ENCODE results near the gene LYRM1. TPM values are rescaled to one million over a fixed set of nuclear protein-coding genes. Genes with fewer than 3 reads are reported as not detected.
"Not testable (repeated sequence)": the region's sequence is repeated elsewhere in the genome, so short reads cannot be mapped to it uniquely, and the experiment has no call there.

The LYRM1 gene
- total and polyA plus RNA-seq, 2 donors (not counting 1 experiment from before 2014, with no cell fraction given): 54.9 to 131 TPM

- no peaks in the 10 kb centered on the region for H3K27me3 ChIP-seq (ENCODE audit: control insufficient read depth, insufficient read depth, low read length)
- no peaks in the 10 kb centered on the region for H4K20me1 ChIP-seq (ENCODE audit: control insufficient read depth, extremely low read depth, insufficient read depth, low read length)
- TF ChIP-seq EZH2 (IDR thresholded peaks at IDR 0.05; ENCODE audit: low read length, missing control alignments): no peak
- TF ChIP-seq CTCF (conservative IDR thresholded peaks at IDR 0.05 in 1 of 2, IDR thresholded peaks at IDR 0.05 in 1 of 2; ENCODE audit: low read depth in 1 of 2, low read length in 2 of 2): no peak
- no peaks in the 10 kb centered on the region for H3K9me3 ChIP-seq (ENCODE audit: control insufficient read depth, insufficient read depth, low read depth, low read length)
- H3K27ac ChIP-seq (ENCODE audit: insufficient read depth, low read length): no peak overlapping the region
- peaks cover under 1% of the 10 kb centered on the region for H3K4me1 ChIP-seq (ENCODE audit: control insufficient read depth, extremely low read depth, insufficient read depth, low read length)
- H3K79me2 ChIP-seq (ENCODE audit: control insufficient read depth, insufficient read depth, low read length): peaks cover 35% of the 10 kb centered on the region
- H3K4me3 ChIP-seq (replicated peaks in 1 of 4; ENCODE audit: control extremely low read depth in 1 of 4, insufficient read depth in 1 of 4, low read depth in 3 of 4, low read length in 4 of 4): no peak overlapping the region
- H3K36me3 ChIP-seq (ENCODE audit: control insufficient read depth, insufficient read depth, low read length): peaks cover 17% of the 10 kb centered on the region
- no peak overlapping the region for H3K4me2 ChIP-seq (ENCODE audit: extremely low read depth, insufficient read depth, low read length)
- no peak for DNase-seq (ENCODE audit: low read depth in 2 of 2)
- H3K9ac ChIP-seq (ENCODE audit: insufficient read depth, low read length): no peak overlapping the region
- H2AFZ ChIP-seq (ENCODE audit: low read length): no peak overlapping the region
These were observed 40.2 kb upstream of the LYRM1 start for GRCh38 chr16:20860361-20860760.

GRCh38 chr16:20860995-20861394 lies 39.6 kb upstream of the LYRM1 start:
- H3K9ac ChIP-seq (ENCODE audit: insufficient read depth, low read length); H3K4me1 ChIP-seq (ENCODE audit: control insufficient read depth, extremely low read depth, insufficient read depth, low read length); H4K20me1 ChIP-seq (ENCODE audit: control insufficient read depth, extremely low read depth, insufficient read depth, low read length); H3K27ac ChIP-seq (ENCODE audit: insufficient read depth, low read length); H3K9me3 ChIP-seq (ENCODE audit: control insufficient read depth, insufficient read depth, low read depth, low read length); H3K4me3 ChIP-seq (replicated peaks in 1 of 4; ENCODE audit: control extremely low read depth in 1 of 4, insufficient read depth in 1 of 4, low read depth in 3 of 4, low read length in 4 of 4); H3K4me2 ChIP-seq (ENCODE audit: extremely low read depth, insufficient read depth, low read length); DNase-seq (ENCODE audit: low read depth in 2 of 2); H2AFZ ChIP-seq (ENCODE audit: low read length); H3K27me3 ChIP-seq (ENCODE audit: control insufficient read depth, insufficient read depth, low read length): not testable (repeated sequence)
- H3K79me2 ChIP-seq (ENCODE audit: control insufficient read depth, insufficient read depth, low read length): peaks cover 41% of the 10 kb centered on the region
- H3K36me3 ChIP-seq (ENCODE audit: control insufficient read depth, insufficient read depth, low read length): peaks cover 15% of the 10 kb centered on the region

- no peaks in the 10 kb centered on the region for H3K9me3 ChIP-seq (ENCODE audit: control insufficient read depth, insufficient read depth, low read depth, low read length)
- H3K4me2 ChIP-seq (ENCODE audit: extremely low read depth, insufficient read depth, low read length): no peak overlapping the region
- H3K4me1 ChIP-seq (ENCODE audit: control insufficient read depth, extremely low read depth, insufficient read depth, low read length): peaks cover 17% of the 10 kb centered on the region
- H3K4me3 ChIP-seq (replicated peaks in 1 of 4; ENCODE audit: control extremely low read depth in 1 of 4, insufficient read depth in 1 of 4, low read depth in 3 of 4, low read length in 4 of 4): no peak overlapping the region
- H3K79me2 ChIP-seq (ENCODE audit: control insufficient read depth, insufficient read depth, low read length): peaks cover 55% of the 10 kb centered on the region
- no peak overlapping the region for H3K27ac ChIP-seq (ENCODE audit: insufficient read depth, low read length)
- H4K20me1 ChIP-seq (ENCODE audit: control insufficient read depth, extremely low read depth, insufficient read depth, low read length): no peaks in the 10 kb centered on the region
- H3K27me3 ChIP-seq (ENCODE audit: control insufficient read depth, insufficient read depth, low read length): no peaks in the 10 kb centered on the region
- TF ChIP-seq EZH2 (IDR thresholded peaks at IDR 0.05; ENCODE audit: low read length, missing control alignments) (no peak), CTCF (conservative IDR thresholded peaks at IDR 0.05 in 1 of 2, IDR thresholded peaks at IDR 0.05 in 1 of 2; ENCODE audit: low read depth in 1 of 2, low read length in 2 of 2) (no peak)
- no peak overlapping the region for H3K9ac ChIP-seq (ENCODE audit: insufficient read depth, low read length)
- H2AFZ ChIP-seq (ENCODE audit: low read length): no peak overlapping the region
- H3K36me3 ChIP-seq (ENCODE audit: control insufficient read depth, insufficient read depth, low read length): peaks cover 15% of the 10 kb centered on the region
- no peak for DNase-seq (ENCODE audit: low read depth in 2 of 2)
These were observed 38.2 kb upstream of the LYRM1 start for GRCh38 chr16:20862162-20862960.

GRCh38 chr16:20864376-20864775 lies 36.2 kb upstream of the LYRM1 start:
- H4K20me1 ChIP-seq (ENCODE audit: control insufficient read depth, extremely low read depth, insufficient read depth, low read length); H3K4me3 ChIP-seq (replicated peaks in 1 of 4; ENCODE audit: control extremely low read depth in 1 of 4, insufficient read depth in 1 of 4, low read depth in 3 of 4, low read length in 4 of 4); H3K27me3 ChIP-seq (ENCODE audit: control insufficient read depth, insufficient read depth, low read length); H3K27ac ChIP-seq (ENCODE audit: insufficient read depth, low read length); H3K9ac ChIP-seq (ENCODE audit: insufficient read depth, low read length); DNase-seq (ENCODE audit: low read depth in 2 of 2); H2AFZ ChIP-seq (ENCODE audit: low read length); H3K9me3 ChIP-seq (ENCODE audit: control insufficient read depth, insufficient read depth, low read depth, low read length); H3K4me2 ChIP-seq (ENCODE audit: extremely low read depth, insufficient read depth, low read length): not testable (repeated sequence)
- Histone ChIP-seq H3K36me3 (ENCODE audit: control insufficient read depth, insufficient read depth, low read length) (peaks cover 15% of the 10 kb centered on the region), H3K79me2 (ENCODE audit: control insufficient read depth, insufficient read depth, low read length) (peaks cover 70% of the 10 kb centered on the region), H3K4me1 (ENCODE audit: control insufficient read depth, extremely low read depth, insufficient read depth, low read length) (peaks cover 28% of the 10 kb centered on the region)
